ENCODE measurements around the gene TAMALIN.

The TAMALIN gene

DNA sequence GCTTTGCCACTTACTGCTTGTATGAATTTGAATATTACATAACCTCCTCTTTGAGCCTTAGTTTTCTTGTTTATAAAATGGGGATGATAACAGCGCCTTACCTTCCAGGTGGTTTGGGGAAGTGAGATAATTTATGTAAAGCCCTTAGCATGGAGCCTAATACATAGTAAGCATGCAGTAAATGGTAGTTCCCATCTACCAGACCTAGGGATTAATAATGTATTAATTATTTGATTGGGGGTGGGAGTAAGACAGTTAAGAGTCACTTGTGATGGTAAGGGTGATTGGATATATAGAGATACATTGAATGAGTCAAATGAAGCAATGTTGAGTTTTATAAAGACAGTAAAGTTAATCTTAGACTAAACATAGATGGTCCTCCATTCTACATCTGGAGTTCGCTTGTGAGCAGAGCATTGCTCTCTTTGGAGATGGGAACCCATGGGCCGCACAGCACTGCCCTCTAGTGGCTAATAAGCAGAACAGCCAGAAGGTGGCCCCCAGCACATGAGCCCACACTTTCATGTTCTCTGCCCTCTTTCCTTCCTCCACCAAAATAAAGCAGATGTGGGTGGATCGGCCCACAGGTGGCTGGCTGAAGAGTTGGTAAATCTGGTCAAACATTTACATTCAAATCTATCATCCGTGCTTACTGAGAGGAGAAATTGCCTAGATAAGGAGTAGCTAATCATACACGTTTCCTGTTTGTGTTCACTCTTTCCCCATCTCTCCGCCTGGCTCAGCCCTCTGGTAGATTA lies 26.5 kb upstream of the TAMALIN start:
- in situ Hi-C loops (cut with HindIII; ENCODE audit: low sequenced_read_pairs), result no loop called here

GRCh38 chr12:51980809-51981127 lies 26.0 kb upstream of the TAMALIN start:
- in situ Hi-C loops (cut with HindIII; ENCODE audit: low sequenced_read_pairs), result no loop called here

GRCh38 chr12:51984657-51985056 lies 22.1 kb upstream of the TAMALIN start:
- in situ Hi-C loops (cut with HindIII; ENCODE audit: low sequenced_read_pairs), result no loop called here

- in situ Hi-C loops (cut with HindIII; ENCODE audit: low sequenced_read_pairs), result no loop called here
Observed at GRCh38 chr12:51985154-51985835, 21.5 kb upstream of the TAMALIN start.

DNA sequence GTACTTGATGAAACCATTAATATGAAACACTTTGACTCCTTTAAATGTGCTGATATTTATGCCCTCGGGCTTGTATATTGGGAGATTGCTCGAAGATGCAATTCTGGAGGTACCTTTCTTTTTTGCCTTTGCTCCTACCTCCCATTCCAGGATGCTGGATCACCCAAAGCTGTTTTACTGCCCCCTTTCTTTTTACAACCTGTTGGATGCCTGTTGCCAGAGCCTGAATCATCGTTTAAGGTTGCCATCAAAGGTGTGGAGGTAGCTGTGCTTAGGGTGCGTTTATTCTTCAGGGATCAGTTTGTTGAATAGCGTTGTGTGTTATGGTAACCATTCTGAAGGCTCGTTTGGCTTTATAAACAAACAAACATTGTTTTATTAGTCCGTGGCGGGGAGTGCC lies 19.9 kb upstream of the TAMALIN start:
- in situ Hi-C loops (cut with HindIII; ENCODE audit: low sequenced_read_pairs), result no loop called here

DNA sequence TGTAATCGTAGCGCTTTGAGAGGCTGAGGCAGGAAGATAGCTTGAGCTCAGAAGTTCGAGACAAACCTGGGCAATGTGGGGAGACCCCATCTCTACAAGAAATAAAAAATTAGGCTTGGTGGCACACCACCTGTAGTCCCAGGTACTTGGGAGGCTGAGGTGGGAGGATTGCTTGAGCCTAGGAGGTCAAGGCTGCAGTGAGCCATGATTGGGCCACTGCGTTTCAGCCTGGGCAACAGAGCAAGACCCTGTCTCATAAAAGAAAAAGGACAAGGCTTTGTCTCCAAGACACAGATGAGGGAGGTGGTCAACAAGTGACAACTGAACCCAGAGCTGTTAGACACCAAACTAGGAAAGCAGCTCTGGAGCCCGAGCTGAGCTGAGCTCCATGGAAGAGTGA lies 14.5 kb upstream of the TAMALIN start:
- in situ Hi-C loops (cut with HindIII; ENCODE audit: low sequenced_read_pairs), result no loop called here

DNA sequence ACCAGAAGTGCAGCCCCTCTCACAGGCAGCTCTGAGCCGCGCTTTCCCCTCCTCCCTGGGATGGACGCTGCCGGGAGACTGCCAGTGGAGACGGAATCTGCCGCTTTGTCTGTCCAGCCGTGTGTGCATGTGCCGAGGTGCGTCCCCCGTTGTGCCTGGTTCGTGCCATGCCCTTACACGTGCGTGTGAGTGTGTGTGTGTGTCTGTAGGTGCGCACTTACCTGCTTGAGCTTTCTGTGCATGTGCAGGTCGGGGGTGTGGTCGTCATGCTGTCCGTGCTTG lies 12.3 kb upstream of the TAMALIN start:
- in situ Hi-C loops (cut with HindIII; ENCODE audit: low sequenced_read_pairs), result no loop called here

GRCh38 chr12:51994959-51995358 lies 11.8 kb upstream of the TAMALIN start:
- in situ Hi-C loops (cut with HindIII; ENCODE audit: low sequenced_read_pairs), result no loop called here

GRCh38 chr12:51997136-51997535 lies 9.6 kb upstream of the TAMALIN start:
- in situ Hi-C loops (cut with HindIII; ENCODE audit: low sequenced_read_pairs), result no loop called here

DNA sequence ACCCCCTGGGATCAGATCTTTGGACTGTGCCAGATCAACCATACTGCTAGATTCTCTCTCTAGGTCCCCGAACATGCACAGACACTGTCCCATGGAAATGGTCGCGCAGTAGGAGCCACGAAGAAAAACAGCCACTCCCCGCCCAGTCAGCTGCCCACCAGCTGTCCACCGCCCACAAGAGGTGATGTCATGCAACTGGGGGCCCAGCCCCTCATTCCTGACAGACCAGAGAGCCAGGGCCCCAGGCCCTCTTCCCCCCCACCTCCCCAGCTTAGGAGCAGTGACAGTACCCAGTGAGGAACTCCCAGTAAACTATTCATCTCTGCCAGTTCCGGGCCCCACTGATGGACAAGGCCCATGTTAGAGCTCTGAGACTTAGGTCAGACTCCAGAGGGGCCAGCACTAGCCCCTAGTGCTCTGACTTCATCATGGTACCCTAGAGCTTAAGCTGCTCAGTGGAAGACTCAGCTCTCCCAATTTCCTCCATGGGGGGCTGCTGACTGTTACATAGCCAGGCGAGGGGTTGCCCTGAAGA lies 3.7 kb upstream of the TAMALIN start:
- in situ Hi-C loops (cut with HindIII; ENCODE audit: low sequenced_read_pairs), result no loop called here

- in situ Hi-C loops (cut with HindIII; ENCODE audit: low sequenced_read_pairs), result no loop called here
Observed at GRCh38 chr12:52003591-52003990, 3.2 kb upstream of the TAMALIN start.

DNA sequence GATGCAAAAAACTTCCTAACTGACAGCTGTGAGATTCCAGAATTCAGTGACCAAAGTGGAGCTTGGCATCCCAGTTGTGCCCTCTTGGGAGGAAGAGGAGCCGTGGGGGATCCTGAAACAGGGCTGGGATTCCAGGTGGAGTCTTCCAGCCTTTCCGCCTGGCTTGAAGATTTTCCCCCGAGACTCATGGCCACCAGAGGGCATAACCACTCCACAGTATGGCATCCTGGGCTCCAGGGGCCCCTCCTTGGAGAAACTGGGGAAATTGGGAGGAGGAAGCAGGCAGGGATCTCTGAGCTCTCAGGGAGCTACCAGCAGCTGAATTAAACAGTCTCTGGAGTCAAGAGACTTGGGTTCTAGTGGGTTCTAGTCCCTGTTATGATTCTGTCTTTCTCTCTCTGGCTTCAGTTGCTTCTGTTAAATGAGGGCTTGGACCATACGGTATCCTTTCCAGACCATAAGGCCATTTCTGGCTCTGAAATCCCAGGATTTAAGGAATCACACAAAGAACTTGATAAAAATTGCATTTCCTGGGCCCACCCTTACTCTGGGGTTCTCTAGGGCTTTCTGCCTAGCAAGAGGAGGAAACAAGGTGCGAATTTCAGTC lies 2.6 kb upstream of the TAMALIN start:
- in situ Hi-C loops (cut with HindIII; ENCODE audit: low sequenced_read_pairs), result no loop called here

DNA sequence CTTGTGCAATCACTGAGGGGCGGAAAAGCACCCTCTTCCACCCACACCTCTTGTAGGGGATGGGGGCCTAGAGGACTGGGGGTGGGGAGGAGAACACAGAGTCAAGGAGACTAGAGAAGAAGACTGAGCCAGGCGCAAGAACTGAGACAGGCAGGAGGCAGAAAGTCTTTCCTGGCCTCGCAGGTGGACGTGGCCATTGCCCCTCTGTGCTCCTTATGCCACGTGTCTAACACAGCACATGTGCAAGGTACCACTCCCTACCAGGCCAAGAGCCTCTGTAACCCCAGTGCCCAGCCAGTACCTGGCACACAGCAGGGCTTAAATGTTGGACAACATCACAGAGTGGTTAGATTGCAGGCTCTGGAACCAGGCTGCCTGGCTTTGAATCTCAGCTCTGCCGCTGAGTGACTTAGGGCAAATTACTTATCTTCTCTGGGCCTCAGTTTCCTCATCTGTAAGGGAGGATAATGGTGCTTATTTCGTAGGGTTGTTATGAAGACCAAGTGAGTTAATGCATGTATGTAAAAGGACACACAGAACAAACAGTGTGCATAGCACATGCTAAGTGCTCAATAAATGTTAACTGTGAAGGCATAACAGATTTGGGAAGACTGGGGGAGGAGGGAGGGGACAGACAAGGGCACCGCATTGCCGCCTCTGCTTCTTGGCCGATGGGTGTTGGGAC lies 1.4 kb upstream of the TAMALIN start:
- in situ Hi-C loops (cut with HindIII; ENCODE audit: low sequenced_read_pairs), result no loop called here

DNA sequence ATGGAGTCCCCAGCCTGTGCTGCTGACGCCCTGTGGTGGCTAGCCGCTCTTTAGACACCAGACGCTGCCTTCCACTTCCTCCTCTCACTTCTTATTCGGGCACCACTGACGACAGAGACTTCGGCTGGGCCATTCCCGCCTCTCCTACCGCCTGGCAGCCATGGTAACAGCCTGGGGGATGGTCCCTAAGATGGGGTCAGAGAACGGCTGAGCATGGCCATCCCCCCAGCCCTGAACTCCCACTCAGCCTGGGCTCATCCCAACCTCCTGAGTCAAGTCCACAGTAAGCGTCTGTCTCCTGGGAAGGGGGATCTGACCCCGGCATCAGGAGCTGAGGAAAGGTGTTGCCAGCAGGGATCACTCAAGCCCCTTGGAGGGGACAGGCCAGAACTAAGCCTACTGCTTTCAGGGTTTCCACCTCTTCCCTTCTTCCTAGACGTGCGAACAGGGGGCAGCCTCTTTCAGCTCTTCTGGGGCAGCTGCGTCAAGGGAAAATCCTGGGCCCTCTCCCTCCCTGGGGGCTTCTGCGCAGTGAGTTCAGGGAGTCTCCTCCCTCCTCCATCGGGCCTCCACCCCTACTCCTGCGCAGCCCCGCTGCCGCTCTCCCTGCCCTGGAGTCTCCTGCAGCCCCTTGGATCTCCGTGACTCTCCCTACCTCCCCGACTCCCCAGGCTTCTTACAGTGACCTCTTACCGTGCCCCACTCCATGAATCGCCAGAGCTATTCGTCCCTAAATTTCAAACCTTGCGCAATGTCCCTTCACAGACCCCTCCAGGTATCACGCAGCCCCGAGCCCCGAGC lies 643 bp upstream of the TAMALIN start:
- in situ Hi-C loops (cut with HindIII; ENCODE audit: low sequenced_read_pairs), result no loop called here

GRCh38 chr12:52007158-52007921 lies 594 bp downstream of the TAMALIN start:
- in situ Hi-C loops (cut with HindIII; ENCODE audit: low sequenced_read_pairs), result no loop called here

DNA sequence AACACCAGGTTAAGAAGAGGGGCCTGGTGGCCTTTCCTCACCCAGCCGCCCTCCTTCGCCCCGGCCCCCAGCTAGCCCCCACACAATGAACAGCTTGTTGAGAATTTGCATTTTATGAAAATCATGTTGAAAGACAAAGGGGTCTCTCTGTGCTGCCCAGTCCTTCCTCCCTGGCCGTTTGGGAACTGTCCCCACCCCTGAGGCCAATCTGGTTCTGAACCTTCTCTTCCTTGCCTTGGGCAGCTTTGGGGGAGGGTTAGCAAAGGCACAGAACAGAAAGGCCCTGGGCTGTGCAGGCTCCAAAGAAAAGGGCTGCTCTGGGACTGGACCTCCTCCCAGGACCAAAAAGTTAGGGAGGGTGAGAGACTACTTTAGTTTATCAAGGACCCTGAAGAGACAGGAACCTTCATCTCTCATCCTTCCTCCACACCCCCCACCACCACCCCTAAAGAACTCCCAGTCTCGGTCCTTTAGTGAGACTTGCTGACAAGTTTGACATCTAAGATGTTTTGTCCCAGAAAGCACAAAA lies 1.3 kb downstream of the TAMALIN start:
- in situ Hi-C loops (cut with HindIII; ENCODE audit: low sequenced_read_pairs), result no loop called here

- in situ Hi-C loops (cut with HindIII; ENCODE audit: low sequenced_read_pairs), result no loop called here
Observed at GRCh38 chr12:52009081-52009751, 2.5 kb downstream of the TAMALIN start.

DNA sequence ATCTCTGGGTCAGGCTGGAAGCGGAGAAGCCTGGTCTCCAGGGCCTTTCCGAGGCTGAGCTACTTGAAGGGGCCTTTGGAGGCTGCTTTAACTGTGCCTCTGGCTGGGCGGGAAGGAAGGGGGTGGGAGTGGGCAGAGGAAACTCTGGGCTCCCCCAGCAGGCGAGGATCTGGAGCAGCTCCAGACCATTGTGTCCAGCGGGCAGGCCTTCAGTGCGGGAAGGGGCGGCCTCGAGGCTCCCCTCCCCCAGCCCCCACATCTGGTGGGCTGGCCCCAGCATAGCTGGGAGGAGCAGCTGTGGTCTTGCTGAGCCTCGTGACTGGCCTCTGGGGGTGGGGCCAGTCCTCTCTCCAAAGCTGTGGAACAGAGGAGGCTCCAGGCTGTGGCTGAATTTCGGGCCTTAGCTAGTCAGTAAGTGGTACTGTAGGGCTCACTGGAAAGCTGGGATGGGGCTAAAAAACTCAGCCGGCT lies 3.4 kb downstream of the TAMALIN start:
- in situ Hi-C loops (cut with HindIII; ENCODE audit: low sequenced_read_pairs), result no loop called here
